Esophagus squamous epithelium (tissue), 4 donors: ENCODE results near the gene MMP14.

Experiments used
- POLR2A ChIP-seq, 4 donors: fragments of 450-650 bp; IDR thresholded peaks; one replicate each; pipeline ENCODE4 v1.6.1; 2017; ENCODE audit warnings: antibody characterized with exemption in 4 of 4, mild to moderate bottlenecking in 4 of 4, moderate library complexity in 3 of 4
- TF ChIP-seq, protein P1 (sequence below), 6 experiments: fragments of 450-650 bp in 4 of 6; fragments of 200-600 bp in 2 of 6; sonication (generic) in 2 of 6; IDR thresholded peaks; one replicate each; pipeline ENCODE4 v1.5.1; 2016 to 2019; ENCODE audit warnings: antibody characterized with exemption in 6 of 6, mild to moderate bottlenecking in 4 of 6, moderate library complexity in 4 of 6

DNA sequence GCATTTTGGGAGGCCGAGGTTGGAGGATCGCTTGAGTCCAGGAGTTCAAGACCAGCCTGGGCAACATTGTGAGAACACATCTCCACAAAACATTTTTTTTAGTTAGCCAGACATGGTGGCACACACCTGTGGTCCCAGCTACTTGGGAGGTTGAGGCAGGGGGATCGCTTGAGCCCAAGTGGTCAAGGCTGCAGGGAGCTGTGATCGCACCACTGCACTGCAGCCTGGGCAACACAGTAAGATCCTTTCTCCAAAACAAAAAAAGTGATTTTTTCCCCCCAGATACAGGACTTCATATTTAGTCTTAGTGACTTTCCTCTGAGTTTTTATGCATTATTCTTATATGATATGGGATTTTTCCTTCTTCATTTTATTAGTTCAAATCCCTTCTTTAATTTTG is 49.7 kb upstream of the MMP14 start:
- TF ChIP-seq POLR2A (IDR thresholded peaks at IDR 0.05): no peak
- TF ChIP-seq, protein P1, sequence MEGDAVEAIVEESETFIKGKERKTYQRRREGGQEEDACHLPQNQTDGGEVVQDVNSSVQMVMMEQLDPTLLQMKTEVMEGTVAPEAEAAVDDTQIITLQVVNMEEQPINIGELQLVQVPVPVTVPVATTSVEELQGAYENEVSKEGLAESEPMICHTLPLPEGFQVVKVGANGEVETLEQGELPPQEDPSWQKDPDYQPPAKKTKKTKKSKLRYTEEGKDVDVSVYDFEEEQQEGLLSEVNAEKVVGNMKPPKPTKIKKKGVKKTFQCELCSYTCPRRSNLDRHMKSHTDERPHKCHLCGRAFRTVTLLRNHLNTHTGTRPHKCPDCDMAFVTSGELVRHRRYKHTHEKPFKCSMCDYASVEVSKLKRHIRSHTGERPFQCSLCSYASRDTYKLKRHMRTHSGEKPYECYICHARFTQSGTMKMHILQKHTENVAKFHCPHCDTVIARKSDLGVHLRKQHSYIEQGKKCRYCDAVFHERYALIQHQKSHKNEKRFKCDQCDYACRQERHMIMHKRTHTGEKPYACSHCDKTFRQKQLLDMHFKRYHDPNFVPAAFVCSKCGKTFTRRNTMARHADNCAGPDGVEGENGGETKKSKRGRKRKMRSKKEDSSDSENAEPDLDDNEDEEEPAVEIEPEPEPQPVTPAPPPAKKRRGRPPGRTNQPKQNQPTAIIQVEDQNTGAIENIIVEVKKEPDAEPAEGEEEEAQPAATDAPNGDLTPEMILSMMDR (IDR thresholded peaks at IDR 0.05): no peak
